GM23248 (cell line): ENCODE data around the gene MIOX. TPM values are rescaled to one million over a fixed set of nuclear protein-coding genes. Genes with fewer than 3 reads are reported as not detected.
A peak's percentile ranks its signal among the peaks of the same experiment; 100 is the strongest.

ENCODE experiments used
- DNase-seq: peaks from one replicate; pipeline ENCODE4 v3.0.0-alpha.2; 2015
- H2AFZ ChIP-seq: fragments of 200-600 bp; sonication (generic); 2 replicates; pipeline ENCODE4 v1.6.1; 2016; ENCODE audit warnings: antibody characterized with exemption
- H3F3A ChIP-seq: fragments of 200-600 bp; sonication (generic); 2 replicates; pipeline ENCODE4 v1.6.1; 2016; ENCODE audit warnings: mild to moderate bottlenecking, antibody characterized with exemption, mixed run types; ENCODE audit not compliant: insufficient read depth
- H3K27ac ChIP-seq: fragments of 200-600 bp; sonication (generic); 2 replicates; pipeline ENCODE4 v1.5.1; 2016; ENCODE audit warnings: mild to moderate bottlenecking
- H3K27me3 ChIP-seq: fragments of 200-600 bp; sonication (generic); replicated peaks from 2 replicates; pipeline ENCODE4 v1.6.1; 2016; ENCODE audit warnings: mild to moderate bottlenecking; ENCODE audit not compliant: insufficient read depth
- H3K36me3 ChIP-seq: fragments of 200-600 bp; sonication (generic); 2 replicates; pipeline ENCODE4 v1.6.1; 2016; ENCODE audit warnings: low read depth, mild to moderate bottlenecking
- H3K4me1 ChIP-seq: fragments of 200-600 bp; sonication (generic); 2 replicates; pipeline ENCODE4 v1.6.1; 2016; ENCODE audit warnings: mild to moderate bottlenecking; ENCODE audit not compliant: insufficient read depth
- H3K4me2 ChIP-seq: fragments of 200-600 bp; sonication (generic); one replicate; pipeline ENCODE4 v1.6.1; 2016; ENCODE audit warnings: mild to moderate bottlenecking; ENCODE audit not compliant: unreplicated experiment
- H3K4me3 ChIP-seq: fragments of 200-600 bp; sonication (generic); 2 replicates; pipeline ENCODE4 v1.5.1; 2016; ENCODE audit warnings: mild to moderate bottlenecking
- H3K79me2 ChIP-seq: fragments of 200-600 bp; sonication (generic); 2 replicates; pipeline ENCODE4 v1.6.1; 2016; ENCODE audit warnings: mild to moderate bottlenecking; ENCODE audit not compliant: insufficient read depth
- H3K9ac ChIP-seq: fragments of 200-600 bp; sonication (generic); 2 replicates; pipeline ENCODE4 v1.6.1; 2016; ENCODE audit warnings: mild to moderate bottlenecking
- H3K9me2 ChIP-seq: fragments of 200-600 bp; sonication (generic); 2 replicates; pipeline ENCODE4 v1.6.1; 2016; ENCODE audit warnings: mixed run types, mild to moderate bottlenecking, moderate library complexity; ENCODE audit not compliant: insufficient read depth
- H3K9me3 ChIP-seq: fragments of 200-600 bp; sonication (generic); one replicate; pipeline ENCODE4 v1.6.1; 2017; ENCODE audit warnings: low read depth
- H4K20me1 ChIP-seq: fragments of 200-600 bp; sonication (generic); 2 replicates; pipeline ENCODE4 v1.6.0; 2016; ENCODE audit not compliant: insufficient read depth
- EZH2 ChIP-seq: fragments of 200-600 bp; sonication (generic); IDR thresholded peaks from 2 replicates; pipeline ENCODE4 v1.6.1; 2018; ENCODE audit warnings: antibody characterized with exemption, mild to moderate bottlenecking; ENCODE audit not compliant: insufficient read depth, poor library complexity, severe bottlenecking
- EZH2phosphoT487 ChIP-seq: fragments of 200-600 bp; sonication (generic); IDR thresholded peaks from 2 replicates; pipeline ENCODE4 v1.6.1; 2018; ENCODE audit warnings: antibody characterized with exemption, moderate library complexity, mild to moderate bottlenecking, low read depth; ENCODE audit not compliant: insufficient read depth
- WGBS, 2 experiments: methylation state at CpG; one replicate each; pipeline ENCODE4 v1.1.6; 2015 to 2017; ENCODE audit warnings: low lambda C conversion rate in 2 of 2, low coverage in 1 of 2; ENCODE audit errors: missing lambda C conversion rate in 2 of 2; 5-methylcytosine and 5-hydroxymethylcytosine counted together
- in situ Hi-C: fragments of 300-500 bp; cut with MboI; formaldehyde crosslinking; loops from 2 replicates; pipeline ENCODE4 v1.15.0; 2020
- polyA plus RNA-seq: library from polyadenylated mRNA; unstranded; fragments of >200 nt; fragmentation: Nextera tagmentation; extraction: Ambion mirVana; gene quantifications from 2 replicates; pipeline ENCODE4 v1.2.1, GENCODE V29; 2016
- total RNA-seq: library from RNA; depleted of rRNA; stranded (reverse); fragments of >200 nt; shearing (Covaris generic); gene quantifications from 2 replicates; pipeline ENCODE4 v1.2.3, GENCODE V29; 2014

The MIOX gene
- total and polyA plus RNA-seq, 2 experiments from 2014 or later: 0.16 TPM; not detected in 1

GRCh38 chr22:50473855-50474671 lies 12.6 kb upstream of the MIOX start:
- Histone ChIP-seq H3K4me3 (peak overlapping the region; percentile 80), H3K27ac (peak overlapping the region; percentile 74), H3K36me3 (no peaks in the 10 kb centered on the region), H3K4me2 (peak overlapping the region; percentile 88), H3K27me3 (no peaks in the 10 kb centered on the region), H3K9ac (peak overlapping the region; percentile 83), H3F3A (no peaks in the 10 kb centered on the region), H3K9me3 (no peaks in the 10 kb centered on the region), H4K20me1 (no peaks in the 10 kb centered on the region; the same call in 1 of the 2 replicates), H2AFZ (no peak overlapping the region), H3K79me2 (peaks cover 56% of the 10 kb centered on the region), H3K4me1 (peaks cover 27% of the 10 kb centered on the region), H3K9me2 (no peaks in the 10 kb centered on the region)
- peak; percentile 90 for DNase-seq
- WGBS, 2 experiments: 2% methylated on average over 32 to 58 of the region's 62 CpGs
- in situ Hi-C loops: no loop called here
- TF ChIP-seq EZH2 (no peak), EZH2phosphoT487 (no peak)

- Histone ChIP-seq H2AFZ (peak within 1 kb of the TSS; percentile 75), H3K27me3 (no peaks in the 10 kb centered on the region), H3K9me3 (no peaks in the 10 kb centered on the region), H3K79me2 (peaks cover 47% of the 10 kb centered on the region), H3K36me3 (no peaks in the 10 kb centered on the region), H3K4me3 (peak within 1 kb of the TSS; percentile 80), H3K27ac (peak within 1 kb of the TSS; percentile 74), H3K9ac (peak within 1 kb of the TSS; percentile 83), H3K4me2 (peak within 1 kb of the TSS; percentile 88), H3K4me1 (peaks cover 22% of the 10 kb centered on the region), H3F3A (no peaks in the 10 kb centered on the region), H3K9me2 (no peaks in the 10 kb centered on the region), H4K20me1 (no peaks in the 10 kb centered on the region; the same call in 1 of the 2 replicates)
- peak; percentile 98 for DNase-seq
- TF ChIP-seq EZH2phosphoT487 (no peak), EZH2 (no peak)
- in situ Hi-C loops: no loop called here
- WGBS, 2 experiments: 1 to 2% methylated on average over 20 to 67 of the region's 97 CpGs
Measured at GRCh38 chr22:50474710-50475651, 11.7 kb upstream of the MIOX start, which contains the start of gene SBF1. TSS of gene SBF1 (minus strand) at chr22:50475035. CDS start at chr22:50474840, 195 bp downstream.

- Histone ChIP-seq H4K20me1 (no peaks in the 10 kb centered on the region; the same call in 1 of the 2 replicates), H3F3A (no peaks in the 10 kb centered on the region), H3K27me3 (no peaks in the 10 kb centered on the region), H3K79me2 (peaks cover 40% of the 10 kb centered on the region), H3K4me2 (no peak overlapping the region), H3K9me2 (no peaks in the 10 kb centered on the region), H2AFZ (peak overlapping the region; percentile 75), H3K36me3 (no peaks in the 10 kb centered on the region), H3K9me3 (no peaks in the 10 kb centered on the region), H3K9ac (peak overlapping the region; percentile 75), H3K4me1 (peaks cover 17% of the 10 kb centered on the region), H3K4me3 (peak overlapping the region; percentile 65; the same call in 1 of the 2 replicates), H3K27ac (no peak overlapping the region)
- TF ChIP-seq EZH2phosphoT487 (no peak), EZH2 (no peak)
- no peak for DNase-seq
- in situ Hi-C loops: no loop called here
- 92 to 94% methylated on average over 6 of the region's 6 CpGs for WGBS, 2 experiments
Measured at GRCh38 chr22:50475652-50476002, 11.0 kb upstream of the MIOX start.

DNA sequence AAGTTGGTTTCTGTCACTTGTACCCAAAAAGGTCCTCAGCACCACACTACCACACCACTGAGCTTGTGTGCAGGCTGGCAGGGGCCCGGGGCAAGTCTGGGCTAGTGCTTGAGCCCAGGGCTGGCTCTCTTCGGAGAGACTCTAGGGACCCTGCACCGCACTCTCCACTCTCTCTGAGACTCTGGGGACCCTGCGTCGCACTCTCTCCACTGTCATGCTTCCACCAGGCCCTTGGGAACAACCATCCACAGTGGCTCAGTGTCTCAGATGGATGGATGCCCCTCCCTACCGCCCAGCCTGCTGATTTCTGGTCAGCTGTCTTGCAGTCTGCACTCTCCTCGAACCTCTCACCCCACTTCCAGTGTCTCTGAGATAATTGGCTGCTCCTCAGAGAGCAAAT lies 9.8 kb upstream of the MIOX start:
- in situ Hi-C loops: no loop called here
- WGBS, 2 experiments: 80 to 91% methylated on average over 7 of the region's 7 CpGs

More for the DNA sequence above, 9.8 kb upstream of the MIOX start:
- no peak overlapping the region for H3K4me2 ChIP-seq
- no peak overlapping the region for H3K9ac ChIP-seq
- no peaks in the 10 kb centered on the region for H3K9me3 ChIP-seq
- no peak overlapping the region for H3K4me3 ChIP-seq
- no peaks in the 10 kb centered on the region for H3F3A ChIP-seq
- no peak for DNase-seq
- no peaks in the 10 kb centered on the region for H3K9me2 ChIP-seq
- no peaks in the 10 kb centered on the region for H3K36me3 ChIP-seq
- H3K4me1 ChIP-seq: peaks cover 16% of the 10 kb centered on the region
- H4K20me1 ChIP-seq: no peaks in the 10 kb centered on the region; the same call in 1 of the 2 replicates
- H2AFZ ChIP-seq: no peak overlapping the region
- H3K79me2 ChIP-seq: peaks cover 28% of the 10 kb centered on the region
- H3K27ac ChIP-seq: no peak overlapping the region
- no peaks in the 10 kb centered on the region for H3K27me3 ChIP-seq
- TF ChIP-seq EZH2: no peak
- no peak for TF ChIP-seq EZH2phosphoT487
